ENCODE results near the gene PALLD. TPM values are rescaled to one million over a fixed set of nuclear protein-coding genes. Genes with fewer than 3 reads are reported as not detected.

Gene PALLD
- total and polyA plus RNA-seq, 2 of the 8 experiments (the other 6 are each of a cell fraction or from before 2014, with no cell fraction given): 10.5 to 25.0 TPM

GRCh38 chr4:168771251-168771650 is 274.4 kb downstream of the PALLD start:
- H3K56ac ChIP-seq (replicated peaks; ENCODE audit: insufficient read length, low read depth, low read length): no peak overlapping the region
- no peak overlapping the region for H3K14ac ChIP-seq (ENCODE audit: insufficient read length)
- no peak overlapping the region for H2BK20ac ChIP-seq (ENCODE audit: low read length)
- H3K4ac ChIP-seq (replicated peaks; ENCODE audit: insufficient read length, low read depth, low read length): no peak overlapping the region
- no peaks in the 10 kb centered on the region for H3K79me1 ChIP-seq (ENCODE audit: low read depth, low read length)
- CTCF ChIA-PET (ENCODE audit: partially characterized antibody): interaction anchor here (1.1 kb wide), 1 partner anchor 146 kb away, joined by 3 read pairs; no protein-coding TSS in a partner anchor
- H4K5ac ChIP-seq (ENCODE audit: insufficient read length, low read depth, low read length): no peak overlapping the region
- 93% methylated on average over 2 of the region's 2 CpGs; no CpG with 5 or more reads in 1 of the 2 experiments for WGBS, 2 experiments (ENCODE audit: extremely low coverage in 1 of 2, insufficient coverage in 1 of 2, insufficient read length in 1 of 2, insufficient replicate concordance in 2 of 2, low coverage in 1 of 2, low lambda C conversion rate in 2 of 2, missing lambda C conversion rate in 1 of 2)
- H3K36me3 ChIP-seq (ENCODE audit: control insufficient read depth in 2 of 4, insufficient read depth in 4 of 4, low read length in 3 of 4): no peaks in the 10 kb centered on the region
- peaks cover 6 to 9% of the 10 kb centered on the region in 2 experiments; a peak in 2 of 4 replicates for H3K9me3 ChIP-seq (ENCODE audit: insufficient read depth in 2 of 2, low read depth in 1 of 2, low read length in 1 of 2)
- H3K9ac ChIP-seq (replicated peaks in 1 of 4; ENCODE audit: extremely low read depth in 1 of 4, low read depth in 3 of 4, low read length in 3 of 4): no peak overlapping the region
- no peaks in the 10 kb centered on the region for H4K20me1 ChIP-seq (replicated peaks in 1 of 2; ENCODE audit: control insufficient read depth in 1 of 2, insufficient read depth in 2 of 2, low read length in 2 of 2)
- H4K8ac ChIP-seq (ENCODE audit: extremely low read depth, insufficient read depth, low read length): no peak overlapping the region
- H3K23ac ChIP-seq (ENCODE audit: insufficient read length): no peak overlapping the region
- no peaks in the 10 kb centered on the region for H3K79me2 ChIP-seq (ENCODE audit: control insufficient read depth in 1 of 2, insufficient read depth in 2 of 2, low read length in 2 of 2)
- H3K27ac ChIP-seq (ENCODE audit: low read depth, low read length): no peak overlapping the region
- 0 out of 2 replicates have a peak, but pooled peaks cover 2% of the 10 kb centered on the region for H3K23me2 ChIP-seq (ENCODE audit: low read depth, low read length)
- no peak overlapping the region for H4K91ac ChIP-seq (replicated peaks; ENCODE audit: insufficient read length, low read length)
- no peak for DNase-seq (ENCODE audit: low read depth in 1 of 2, low spot score in 2 of 2)
- no peak overlapping the region for H2BK12ac ChIP-seq (ENCODE audit: low read depth, low read length)
- no peak overlapping the region for H3K4me2 ChIP-seq (ENCODE audit: insufficient read depth in 1 of 2, low read depth in 2 of 2, low read length in 2 of 2)
- H3K18ac ChIP-seq (ENCODE audit: extremely low read depth, low read length): no peak overlapping the region
- H2BK120ac ChIP-seq (replicated peaks; ENCODE audit: low read depth, low read length): no peak overlapping the region
- TF ChIP-seq ATF3 (IDR thresholded peaks at IDR 0.05; ENCODE audit: insufficient read depth, low read depth, low read length): no peak
- no peak for TF ChIP-seq SP4 (IDR thresholded peaks at IDR 0.05; ENCODE audit: low read length)
- TF ChIP-seq SIRT6 (IDR thresholded peaks at IDR 0.05; ENCODE audit: low read length): no peak
- no peaks in the 10 kb centered on the region for H3K4me1 ChIP-seq (replicated peaks in 1 of 4; ENCODE audit: control insufficient read depth in 3 of 4, insufficient read depth in 4 of 4, low read length in 3 of 4)
- H2BK5ac ChIP-seq (ENCODE audit: low read depth, low read length): no peak overlapping the region
- no peak for FAIRE-seq
- no peak overlapping the region for H2BK15ac ChIP-seq (ENCODE audit: low read length)
- no peak overlapping the region for H2AK5ac ChIP-seq (ENCODE audit: low read depth, low read length)
- POLR2A ChIA-PET (ENCODE audit: partially characterized antibody): no interaction called here
- H3K4me3 ChIP-seq (ENCODE audit: extremely low read depth in 1 of 4, insufficient read depth in 2 of 4, low read depth in 3 of 4, low read length in 4 of 4): no peak overlapping the region
- H3K27me3 ChIP-seq (replicated peaks in 1 of 4; ENCODE audit: control insufficient read depth in 3 of 4, extremely low read depth in 1 of 4, insufficient read depth in 3 of 4, low read length in 3 of 4): no peaks in the 10 kb centered on the region
- H2AFZ ChIP-seq (ENCODE audit: low read length): no peak overlapping the region

Measured in H1 (cell line).